Activated naive CD8-positive, alpha-beta T cell (primary cell): ENCODE results near the gene ADSS2.
"Not testable (repeated sequence)": the region's sequence is repeated elsewhere in the genome, so short reads cannot be mapped to it uniquely, and the experiment has no call there.

Source experiments
- H3K27ac Mint-ChIP-seq: one replicate; pipeline ENCODE4 v1.8.0; 2021; ENCODE audit warnings: mixed read lengths
- H3K27me3 Mint-ChIP-seq: one replicate; pipeline ENCODE4 v1.8.0; 2021; ENCODE audit warnings: mixed read lengths
- H3K36me3 Mint-ChIP-seq: one replicate; pipeline ENCODE4 v1.8.0; 2021; ENCODE audit warnings: mixed read lengths
- H3K4me1 Mint-ChIP-seq: one replicate; pipeline ENCODE4 v1.8.0; 2021; ENCODE audit warnings: low read depth, mixed read lengths
- H3K4me3 Mint-ChIP-seq: one replicate; pipeline ENCODE4 v1.8.0; 2021; ENCODE audit warnings: mild to moderate bottlenecking, mixed read lengths
- H3K9me3 Mint-ChIP-seq: one replicate; pipeline ENCODE4 v1.8.0; 2021; ENCODE audit warnings: low read depth, mixed read lengths

ADSS2 gene

GRCh38 chr1:244370060-244370637, 81.6 kb downstream of the ADSS2 start:
- Mint-ChIP-seq H3K27ac (no peak overlapping the region), H3K4me1 (no peaks in the 10 kb centered on the region), H3K4me3 (no peak overlapping the region), H3K27me3 (no peaks in the 10 kb centered on the region), H3K36me3 (no peaks in the 10 kb centered on the region), H3K9me3 (no peaks in the 10 kb centered on the region)

- peaks cover 6% of the 10 kb centered on the region for H3K9me3 Mint-ChIP-seq
- no peaks in the 10 kb centered on the region for H3K27me3 Mint-ChIP-seq
- H3K27ac Mint-ChIP-seq, result no peak overlapping the region
- H3K36me3 Mint-ChIP-seq, result peaks cover 3% of the 10 kb centered on the region
- H3K4me1 Mint-ChIP-seq, result no peaks in the 10 kb centered on the region
- no peak overlapping the region for H3K4me3 Mint-ChIP-seq
Measured at GRCh38 chr1:244369256-244370057, 82.3 kb downstream of the ADSS2 start.

- H3K4me1 Mint-ChIP-seq, result no peaks in the 10 kb centered on the region
- H3K36me3 Mint-ChIP-seq, result peaks cover 3% of the 10 kb centered on the region
- H3K27ac Mint-ChIP-seq, result no peak overlapping the region
- no peaks in the 10 kb centered on the region for H3K27me3 Mint-ChIP-seq
- peaks cover 7% of the 10 kb centered on the region for H3K9me3 Mint-ChIP-seq
- H3K4me3 Mint-ChIP-seq, result no peak overlapping the region
Measured at GRCh38 chr1:244368279-244368678, 83.4 kb downstream of the ADSS2 start.

- H3K4me1 Mint-ChIP-seq, result no peaks in the 10 kb centered on the region
- H3K27ac Mint-ChIP-seq, result no peak overlapping the region
- no peaks in the 10 kb centered on the region for H3K27me3 Mint-ChIP-seq
- no peak overlapping the region for H3K4me3 Mint-ChIP-seq
- H3K36me3 Mint-ChIP-seq, result peaks cover 3% of the 10 kb centered on the region
- peaks cover 7% of the 10 kb centered on the region for H3K9me3 Mint-ChIP-seq
Measured at GRCh38 chr1:244367399-244368114, 84.2 kb downstream of the ADSS2 start.

GRCh38 chr1:244365809-244366208, 85.9 kb downstream of the ADSS2 start:
- Mint-ChIP-seq H3K36me3 (peaks cover 3% of the 10 kb centered on the region), H3K27ac (no peak overlapping the region), H3K4me3 (no peak overlapping the region), H3K27me3 (no peaks in the 10 kb centered on the region), H3K9me3 (peaks cover 7% of the 10 kb centered on the region), H3K4me1 (no peaks in the 10 kb centered on the region)

- not testable (repeated sequence) for H3K27me3 Mint-ChIP-seq, H3K9me3 Mint-ChIP-seq, H3K27ac Mint-ChIP-seq, H3K36me3 Mint-ChIP-seq, H3K4me3 Mint-ChIP-seq, H3K4me1 Mint-ChIP-seq
Measured at GRCh38 chr1:244365262-244365661, 86.4 kb downstream of the ADSS2 start.

GRCh38 chr1:244362476-244362875, 89.2 kb downstream of the ADSS2 start:
- Mint-ChIP-seq H3K4me3 (no peak overlapping the region), H3K27me3 (no peaks in the 10 kb centered on the region), H3K9me3 (peaks cover 7% of the 10 kb centered on the region), H3K36me3 (peaks cover 3% of the 10 kb centered on the region), H3K4me1 (no peaks in the 10 kb centered on the region), H3K27ac (no peak overlapping the region)

- H3K4me1 Mint-ChIP-seq, result no peaks in the 10 kb centered on the region
- H3K9me3 Mint-ChIP-seq, result peaks cover 7% of the 10 kb centered on the region
- no peaks in the 10 kb centered on the region for H3K27me3 Mint-ChIP-seq
- peaks cover 3% of the 10 kb centered on the region for H3K36me3 Mint-ChIP-seq
- H3K4me3 Mint-ChIP-seq, result no peak overlapping the region
- no peak overlapping the region for H3K27ac Mint-ChIP-seq
Measured at GRCh38 chr1:244361764-244362473, 89.8 kb downstream of the ADSS2 start.
